Mammary epithelial cell (primary cell): ENCODE results near the gene KRTAP2-2.
"Not testable (repeated sequence)": the region's sequence is repeated elsewhere in the genome, so short reads cannot be mapped to it uniquely, and the experiment has no call there.

Experiments used
- CTCF ChIP-seq, 2 donors: IDR thresholded peaks in 1 of 2; conservative IDR thresholded peaks in 1 of 2; 2 replicates each; pipeline ENCODE4 v1.5.1; 2011 to 2012; ENCODE audit warnings: inconsistent platforms in 2 of 2, low read length in 2 of 2, mild to moderate bottlenecking in 2 of 2, control low read depth in 1 of 2, low read depth in 1 of 2; ENCODE audit not compliant: insufficient read depth in 1 of 2; ENCODE audit errors: extremely low read depth in 1 of 2
- EZH2 ChIP-seq: IDR thresholded peaks from 2 replicates; pipeline ENCODE4 v1.6.1; 2012; ENCODE audit warnings: low read length, inconsistent platforms, borderline replicate concordance

- not testable (repeated sequence) for TF ChIP-seq CTCF (conservative IDR thresholded peaks at IDR 0.05 in 1 of 2, IDR thresholded peaks at IDR 0.05 in 1 of 2; ENCODE audit: extremely low read depth in 1 of 2, insufficient read depth in 1 of 2, low read depth in 1 of 2, low read length in 2 of 2); EZH2
Observed at GRCh38 chr17:41059276-41060051, 4.4 kb upstream of the KRTAP2-2 start.
